Glomerular visceral epithelial cell (primary cell): ENCODE measurements around the gene AFF3.
A peak's percentile ranks its signal among the peaks of the same experiment; 100 is the strongest.

Experiments used
- DNase-seq: peaks from one replicate; pipeline ENCODE4 v3.0.0-alpha.2; 2016; ENCODE audit errors: extremely low spot score

Gene AFF3

DNA sequence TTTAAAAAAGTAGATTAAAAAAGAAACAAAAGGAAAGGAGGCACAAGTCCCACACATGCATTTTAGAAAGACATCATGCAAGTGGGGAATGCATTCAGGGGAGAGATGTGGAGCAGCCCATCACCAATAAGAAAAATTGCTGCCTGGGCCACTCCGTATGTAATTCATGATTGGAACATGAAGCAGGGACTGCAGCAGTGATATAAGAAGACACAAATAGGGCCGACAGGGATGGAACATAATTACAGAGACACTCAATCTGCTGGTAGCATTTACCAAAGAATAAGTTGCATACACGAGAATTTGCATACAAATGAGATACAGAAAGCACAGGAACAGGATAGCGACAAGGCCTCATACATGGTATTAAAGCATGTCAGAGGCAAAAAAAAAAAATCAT lies 6.5 kb upstream of the AFF3 start:
- DNase-seq: no peak

GRCh38 chr2:100146657-100146960 lies 4.2 kb upstream of the AFF3 start:
- no peak for DNase-seq

GRCh38 chr2:100145893-100146656 lies 3.7 kb upstream of the AFF3 start:
- DNase-seq: no peak

DNA sequence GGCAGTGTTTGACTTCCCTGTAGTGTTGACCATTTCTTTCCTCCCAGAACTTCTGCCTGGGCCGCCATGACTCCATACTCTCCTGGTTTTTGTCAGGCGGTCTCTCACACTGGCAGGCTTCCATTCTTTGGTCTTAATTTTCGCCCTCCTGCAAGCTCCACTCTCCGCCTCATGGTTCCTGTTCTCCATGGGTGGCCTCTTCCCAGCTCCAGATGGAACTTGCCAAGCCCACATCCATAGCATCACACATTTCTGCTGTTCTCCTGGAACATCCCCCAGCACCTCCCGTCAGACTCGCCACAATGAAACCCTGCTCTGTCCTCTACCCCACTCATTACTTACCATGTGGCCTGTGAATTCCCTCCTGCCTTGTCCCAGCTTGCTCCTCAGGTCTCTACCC lies 896 bp upstream of the AFF3 start:
- DNase-seq: no peak

DNA sequence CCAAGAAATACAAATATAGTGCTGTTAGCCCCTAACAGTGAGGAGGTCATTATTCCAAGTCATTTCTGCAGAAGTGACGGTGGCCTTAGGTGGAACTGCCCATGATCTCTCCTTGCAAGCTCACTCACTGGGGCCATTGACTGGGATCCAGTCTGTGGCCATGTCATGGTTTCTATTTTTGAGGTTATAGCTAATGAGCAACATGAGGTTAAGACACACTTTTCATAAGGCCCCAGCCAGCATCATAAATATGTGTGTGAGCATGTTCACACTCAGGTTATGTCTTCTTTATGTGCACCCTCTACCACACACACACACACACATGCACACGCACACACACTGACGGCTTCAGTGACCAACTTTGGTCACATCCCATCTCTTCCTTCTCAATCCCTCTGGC lies 484 bp downstream of the AFF3 start:
- DNase-seq: no peak

GRCh38 chr2:100140582-100140981 lies 1.8 kb downstream of the AFF3 start:
- no peak for DNase-seq

DNA sequence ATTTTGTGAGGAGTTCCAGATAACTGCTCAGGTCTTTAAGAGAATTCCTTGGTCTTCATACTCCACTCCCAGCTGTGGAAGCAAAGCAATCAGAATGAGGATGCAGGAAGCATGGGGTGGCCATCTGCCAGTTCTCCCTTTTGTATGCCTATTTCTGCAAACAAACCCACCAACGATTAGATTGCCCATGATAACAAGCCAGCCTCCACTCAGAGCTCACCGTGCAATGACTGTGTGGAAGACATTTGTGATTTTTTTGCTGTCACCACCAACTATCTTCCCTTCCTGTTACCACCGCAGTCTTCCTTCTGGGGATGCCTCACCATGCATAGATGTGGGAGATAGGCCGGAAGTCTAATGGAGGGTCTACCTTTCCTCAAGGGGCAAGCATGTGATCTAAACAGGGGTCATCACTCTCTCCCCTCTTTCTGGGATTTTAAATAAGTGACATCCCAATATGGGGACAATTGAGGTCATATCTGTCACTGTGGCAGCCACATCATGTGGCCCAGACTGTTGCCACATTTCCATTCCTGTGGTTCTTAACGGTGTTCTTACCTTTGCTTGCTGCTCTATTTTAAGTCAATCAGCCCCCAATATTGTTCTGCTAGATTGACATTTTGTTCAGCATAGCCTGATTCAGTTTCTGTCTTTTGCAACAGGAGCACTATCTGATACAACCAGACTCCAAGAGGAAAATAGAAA lies 4.4 kb downstream of the AFF3 start:
- DNase-seq: no peak

GRCh38 chr2:100137318-100137717 lies 5.1 kb downstream of the AFF3 start:
- DNase-seq: no peak

- DNase-seq: no peak
These were observed 6.1 kb downstream of the AFF3 start for GRCh38 chr2:100136310-100136709.

- no peak for DNase-seq
These were observed 7.0 kb downstream of the AFF3 start for GRCh38 chr2:100135415-100135814.

DNA sequence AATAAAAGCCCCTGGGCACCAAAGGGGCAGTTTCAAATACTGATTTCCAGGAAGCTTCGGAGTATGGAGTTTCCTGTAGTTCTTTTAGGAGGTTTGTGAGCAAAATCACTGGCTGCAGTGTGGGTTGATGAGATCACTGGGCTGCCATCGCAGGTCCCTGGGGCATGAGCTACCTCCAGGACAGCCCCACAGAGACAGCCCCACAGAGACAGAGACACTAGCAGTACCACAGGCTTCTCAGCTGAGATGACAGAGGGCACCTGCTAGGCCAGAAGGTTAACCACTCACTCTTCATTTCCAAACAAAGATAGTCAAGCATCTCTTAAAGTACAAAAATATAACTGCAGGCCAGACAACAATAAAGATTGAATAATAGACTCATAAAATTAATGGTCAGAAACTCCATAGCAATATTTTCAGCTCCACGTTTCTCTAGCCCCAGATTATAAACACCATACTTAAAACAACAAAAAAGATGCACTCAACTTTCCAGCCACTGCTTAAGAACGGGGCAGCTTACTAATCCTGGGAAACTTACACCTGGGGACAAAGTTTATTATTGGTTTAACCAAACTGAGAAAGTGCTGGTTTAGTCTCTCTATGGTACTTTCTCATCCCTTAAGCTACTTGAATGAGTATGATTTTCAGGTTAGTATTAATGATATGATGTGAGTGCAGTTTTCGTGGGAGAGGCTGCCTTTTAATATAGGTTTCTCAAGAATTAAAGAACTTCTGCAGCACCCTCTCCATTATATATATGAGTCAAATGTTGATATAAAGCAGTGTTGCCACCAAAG lies 11.6 kb downstream of the AFF3 start:
- DNase-seq: no peak

DNA sequence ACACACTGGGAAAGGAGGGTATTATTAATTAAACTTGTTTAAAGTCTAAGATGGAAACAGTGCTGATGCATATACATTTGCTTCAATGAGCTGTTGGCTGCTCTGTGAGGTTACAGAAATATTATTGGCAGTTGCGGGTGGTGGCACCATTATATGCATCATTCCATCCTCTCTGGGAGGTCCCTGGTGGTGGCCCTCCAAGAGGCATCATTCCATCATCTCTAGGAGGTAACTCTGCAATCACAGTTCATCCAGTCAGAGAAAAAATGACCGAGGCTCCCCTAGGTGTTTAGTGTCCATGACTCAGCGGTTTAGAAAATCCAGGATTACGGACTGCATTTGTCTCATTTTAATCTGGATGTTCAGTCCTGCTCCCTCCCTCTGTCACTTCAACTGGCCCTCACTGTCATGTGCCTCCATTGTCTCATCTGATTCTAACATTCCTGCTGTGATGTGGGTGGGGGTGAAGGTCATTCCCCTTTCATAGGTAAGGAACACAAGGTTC lies 15.4 kb downstream of the AFF3 start:
- no peak for DNase-seq

DNA sequence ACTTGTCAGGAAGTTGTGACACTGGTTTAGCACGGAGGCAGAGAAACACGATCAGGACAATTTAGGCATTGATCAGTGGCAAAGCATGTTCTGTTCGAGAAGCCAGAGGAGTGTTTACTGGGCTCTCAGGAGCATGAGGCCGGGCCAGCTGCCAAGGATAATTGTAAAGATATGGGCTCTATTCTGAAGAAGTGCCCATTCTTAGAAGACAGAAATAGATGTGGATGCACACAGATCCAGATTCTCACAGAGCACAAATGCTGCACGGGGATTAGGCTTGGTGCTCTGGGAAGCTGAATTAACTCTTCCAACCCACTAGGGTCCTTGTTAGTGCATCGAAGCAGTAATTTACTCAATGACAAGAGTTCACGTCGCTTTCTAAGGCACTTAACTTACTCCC lies 16.2 kb downstream of the AFF3 start:
- DNase-seq: no peak

GRCh38 chr2:100125626-100126025 lies 16.8 kb downstream of the AFF3 start:
- DNase-seq: no peak

DNA sequence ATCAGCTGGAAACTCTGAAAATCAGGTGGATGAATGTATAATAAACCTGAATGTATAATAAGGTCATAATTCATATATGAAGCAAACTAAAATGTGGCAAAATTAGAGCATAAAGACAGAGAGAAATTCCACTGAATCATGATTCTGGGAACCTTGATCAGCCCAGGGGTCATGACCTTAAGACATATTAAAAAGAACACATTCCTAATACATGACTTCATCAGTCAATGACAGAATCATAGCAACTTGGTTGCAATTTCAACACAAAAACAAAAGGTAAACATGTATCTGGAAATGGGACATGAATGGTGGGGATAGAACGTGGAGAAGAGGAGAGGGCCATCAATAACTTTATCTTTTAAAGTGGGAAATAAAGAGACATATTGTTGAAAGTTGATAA lies 17.6 kb downstream of the AFF3 start:
- DNase-seq: peak; percentile 16

DNA sequence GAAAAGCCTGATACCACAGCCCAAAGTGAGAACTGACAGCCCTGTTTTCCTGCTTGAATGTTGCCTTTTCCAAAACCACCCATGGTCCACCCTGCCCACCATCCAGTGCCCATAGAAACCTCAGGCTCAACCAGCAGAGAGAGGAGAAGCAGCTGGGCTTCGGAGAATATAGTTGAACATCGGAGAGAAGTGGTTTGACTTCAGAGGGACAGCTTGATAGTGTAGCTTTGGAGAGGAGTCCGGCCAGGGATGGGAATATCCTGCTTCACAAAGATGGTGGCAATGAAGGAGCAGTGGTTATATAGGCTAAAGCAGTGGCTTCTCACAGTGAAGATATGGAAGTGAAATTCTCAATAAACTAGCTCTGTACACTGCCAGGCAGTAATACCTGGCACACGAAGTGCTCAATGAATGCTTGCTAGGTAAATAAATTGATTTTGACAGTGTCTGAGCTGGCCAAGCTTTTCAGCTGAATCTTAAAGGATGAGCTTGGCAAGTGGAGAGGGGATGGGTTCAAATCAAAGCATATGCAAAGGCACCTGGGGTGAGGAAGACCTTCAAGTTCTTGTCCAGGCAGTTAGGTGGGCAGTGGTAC lies 21.2 kb downstream of the AFF3 start:
- DNase-seq: no peak

DNA sequence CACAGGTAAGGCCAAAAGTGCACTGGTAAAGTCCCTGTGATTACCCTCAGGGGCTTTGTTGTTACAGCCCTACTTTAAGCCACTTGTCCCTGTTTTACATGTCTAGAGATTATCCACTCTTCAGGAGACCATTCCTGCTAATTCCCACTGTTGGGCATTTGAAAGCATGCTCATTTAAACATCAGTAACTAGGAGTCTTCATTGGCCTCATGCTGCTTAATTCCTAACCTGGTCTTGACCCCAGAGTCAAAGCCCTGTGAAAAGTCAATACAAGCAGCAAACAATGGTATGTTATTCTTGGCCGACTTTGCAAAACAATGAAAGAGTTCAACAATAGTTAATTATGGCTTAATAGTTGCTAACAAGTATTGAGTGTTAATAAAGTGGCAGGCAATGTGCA lies 23.2 kb downstream of the AFF3 start:
- no peak for DNase-seq

DNA sequence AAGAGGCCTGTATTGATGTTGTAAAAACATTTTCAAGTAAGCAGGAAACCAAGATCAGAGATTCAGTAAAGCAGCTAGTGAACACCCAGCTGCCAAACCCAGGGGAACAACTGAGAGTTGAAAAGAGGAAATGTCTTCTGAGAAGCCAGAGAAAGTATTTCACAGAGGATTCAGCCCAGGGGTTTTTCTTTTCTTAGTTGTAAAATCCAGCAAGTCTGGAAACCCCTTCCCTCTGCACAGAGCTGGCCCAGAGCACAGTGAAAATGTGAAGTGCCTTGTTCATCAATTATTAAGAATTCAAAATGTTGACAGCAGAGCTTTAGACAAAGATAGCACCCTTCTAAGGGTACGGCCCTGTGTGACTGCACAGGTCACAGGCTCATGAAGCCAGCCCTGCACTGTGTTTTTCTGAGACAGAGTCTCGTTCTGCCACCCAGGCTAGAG lies 28.4 kb downstream of the AFF3 start:
- DNase-seq: no peak

- DNase-seq: no peak
These were observed 31.8 kb downstream of the AFF3 start for GRCh38 chr2:100110614-100111000.

DNA sequence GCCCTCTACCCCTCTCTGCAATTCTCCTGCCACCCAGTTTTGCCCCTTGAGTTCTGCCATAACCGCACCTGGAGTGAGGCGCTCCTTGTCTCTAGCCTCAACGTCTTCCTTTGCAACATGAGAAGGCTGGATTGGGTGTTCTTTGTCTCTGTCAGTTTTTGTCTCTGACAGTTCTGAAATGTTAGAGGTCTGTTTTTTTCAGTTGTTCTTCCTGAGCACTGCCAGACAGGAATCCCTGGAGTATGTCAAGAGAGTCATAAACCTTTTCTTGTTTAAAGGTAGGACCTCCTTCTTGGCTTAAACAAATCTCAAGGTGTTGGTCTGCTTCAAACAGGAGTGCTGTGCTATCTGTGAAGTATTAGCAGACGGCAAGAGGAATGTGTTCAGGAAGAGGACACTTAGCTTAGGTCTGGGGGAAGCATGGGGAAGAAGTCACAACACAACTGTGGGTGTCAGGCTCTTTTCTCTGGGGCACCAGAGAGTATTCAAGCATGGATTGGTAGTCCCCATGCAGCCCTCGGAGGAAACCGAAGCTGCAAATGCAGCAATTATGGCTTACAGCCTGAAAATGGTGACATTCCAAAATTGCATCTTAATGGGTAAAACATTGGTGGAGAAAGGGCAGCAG lies 32.3 kb downstream of the AFF3 start:
- no peak for DNase-seq

DNA sequence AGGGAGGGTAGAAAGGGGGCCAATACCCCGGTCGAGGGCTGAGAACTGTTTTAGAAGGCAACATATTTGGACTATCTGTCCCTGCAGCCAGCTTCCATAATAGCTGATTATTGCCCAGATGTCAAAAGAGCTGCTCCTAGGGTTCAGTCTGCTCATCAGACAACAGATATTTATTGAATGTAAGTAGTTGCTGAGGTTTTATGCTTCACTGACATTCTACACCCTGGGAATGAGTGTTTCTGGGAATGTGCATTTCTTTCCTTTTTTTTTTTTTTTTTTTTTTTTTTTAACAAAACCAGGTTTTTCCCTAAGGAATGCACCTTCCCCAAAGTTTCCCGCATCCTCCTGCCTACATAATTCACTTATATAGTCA lies 33.8 kb downstream of the AFF3 start:
- peak; percentile 47 for DNase-seq
